Gastrocnemius medialis (tissue), 4 donors: Measurements from ENCODE around the gene DPF1.

ENCODE experiments used
- CTCF ChIP-seq, 5 experiments: fragments of 450-650 bp in 3 of 5; fragments of 200-600 bp in 2 of 5; sonication (generic) in 2 of 5; IDR thresholded peaks in 4 of 5; conservative IDR thresholded peaks in 1 of 5; 1 replicate in 4 of 5; 2 replicates in 1 of 5; pipeline ENCODE4 v1.5.1; 2016 to 2019; ENCODE audit warnings: antibody characterized with exemption in 5 of 5, mild to moderate bottlenecking in 3 of 5, moderate library complexity in 3 of 5
- POLR2A ChIP-seq, 2 donors: fragments of 450-650 bp; IDR thresholded peaks; one replicate each; pipeline ENCODE4 v1.6.1; 2017; ENCODE audit warnings: antibody characterized with exemption in 2 of 2, mild to moderate bottlenecking in 2 of 2, moderate library complexity in 2 of 2

GRCh38 chr19:38175422-38175821 is 48.6 kb downstream of the DPF1 start:
- TF ChIP-seq CTCF (IDR thresholded peaks at IDR 0.05 in 4 of 5, conservative IDR thresholded peaks at IDR 0.05 in 1 of 5) = no peak
- TF ChIP-seq POLR2A (IDR thresholded peaks at IDR 0.05) = no peak
